ENCODE results near the gene NECTIN2.

NECTIN2 gene

GRCh38 chr19:44845612-44846454 is at the start of gene NECTIN2:
Gene NECTIN2 (plus strand): TSS chr19:44846297. CDS start chr19:44846526, 229 bp downstream.
- peak; percentile 78 for TF ChIP-seq CTCF (IDR thresholded peaks at IDR 0.05; ENCODE audit: low read depth, low read length)
- peak; percentile 99 for DNase-seq
- peak within 1 kb of the TSS; percentile 96 for H3K27ac ChIP-seq
- H3K36me3 ChIP-seq: no peaks in the 10 kb centered on the region
- no peaks in the 10 kb centered on the region for H3K27me3 ChIP-seq (ENCODE audit: insufficient read depth, low read depth, severe bottlenecking)
- no peaks in the 10 kb centered on the region for H3K9me3 ChIP-seq (ENCODE audit: severe bottlenecking)
- H3K4me3 ChIP-seq (ENCODE audit: low read depth, low read length): peak within 1 kb of the TSS; percentile 94

- no peaks in the 10 kb centered on the region for H3K27me3 ChIP-seq (ENCODE audit: insufficient read depth, low read depth, severe bottlenecking)
- no peaks in the 10 kb centered on the region for H3K9me3 ChIP-seq (ENCODE audit: severe bottlenecking)
- no peak for DNase-seq
- no peak overlapping the region for H3K27ac ChIP-seq
- TF ChIP-seq CTCF (IDR thresholded peaks at IDR 0.05; ENCODE audit: low read depth, low read length): no peak
- H3K4me3 ChIP-seq (ENCODE audit: low read depth, low read length): no peak overlapping the region
- H3K36me3 ChIP-seq: no peaks in the 10 kb centered on the region
These were observed 49.4 kb upstream of the NECTIN2 start for GRCh38 chr19:44796701-44797115.

GRCh38 chr19:44799627-44800346 is 46.3 kb upstream of the NECTIN2 start:
- no peaks in the 10 kb centered on the region for H3K27me3 ChIP-seq (ENCODE audit: insufficient read depth, low read depth, severe bottlenecking)
- no peak overlapping the region for H3K4me3 ChIP-seq (ENCODE audit: low read depth, low read length)
- H3K9me3 ChIP-seq (ENCODE audit: severe bottlenecking): no peaks in the 10 kb centered on the region
- DNase-seq: no peak
- H3K36me3 ChIP-seq: no peaks in the 10 kb centered on the region
- no peak for TF ChIP-seq CTCF (IDR thresholded peaks at IDR 0.05; ENCODE audit: low read depth, low read length)
- no peak overlapping the region for H3K27ac ChIP-seq

- Histone ChIP-seq H3K36me3 (no peaks in the 10 kb centered on the region), H3K27me3 (ENCODE audit: insufficient read depth, low read depth, severe bottlenecking) (no peaks in the 10 kb centered on the region), H3K9me3 (ENCODE audit: severe bottlenecking) (no peaks in the 10 kb centered on the region), H3K27ac (no peak overlapping the region), H3K4me3 (ENCODE audit: low read depth, low read length) (no peak overlapping the region)
- peak; percentile 91 for TF ChIP-seq CTCF (IDR thresholded peaks at IDR 0.05; ENCODE audit: low read depth, low read length)
- peak; percentile 91 for DNase-seq
These were observed 45.6 kb upstream of the NECTIN2 start for GRCh38 chr19:44800461-44800860.

GRCh38 chr19:44803442-44804428 is 42.4 kb upstream of the NECTIN2 start:
- TF ChIP-seq CTCF (IDR thresholded peaks at IDR 0.05; ENCODE audit: low read depth, low read length): no peak
- Histone ChIP-seq H3K27ac (no peak overlapping the region), H3K9me3 (ENCODE audit: severe bottlenecking) (no peaks in the 10 kb centered on the region), H3K4me3 (ENCODE audit: low read depth, low read length) (no peak overlapping the region), H3K36me3 (no peaks in the 10 kb centered on the region), H3K27me3 (ENCODE audit: insufficient read depth, low read depth, severe bottlenecking) (no peaks in the 10 kb centered on the region)
- DNase-seq: no peak
